ENCODE results near the gene UBASH3B. TPM values are rescaled to one million over a fixed set of nuclear protein-coding genes. Genes with fewer than 3 reads are reported as not detected.

Gene UBASH3B
- total RNA-seq, 1 donor from 2014 or later, result 64.6 TPM

DNA sequence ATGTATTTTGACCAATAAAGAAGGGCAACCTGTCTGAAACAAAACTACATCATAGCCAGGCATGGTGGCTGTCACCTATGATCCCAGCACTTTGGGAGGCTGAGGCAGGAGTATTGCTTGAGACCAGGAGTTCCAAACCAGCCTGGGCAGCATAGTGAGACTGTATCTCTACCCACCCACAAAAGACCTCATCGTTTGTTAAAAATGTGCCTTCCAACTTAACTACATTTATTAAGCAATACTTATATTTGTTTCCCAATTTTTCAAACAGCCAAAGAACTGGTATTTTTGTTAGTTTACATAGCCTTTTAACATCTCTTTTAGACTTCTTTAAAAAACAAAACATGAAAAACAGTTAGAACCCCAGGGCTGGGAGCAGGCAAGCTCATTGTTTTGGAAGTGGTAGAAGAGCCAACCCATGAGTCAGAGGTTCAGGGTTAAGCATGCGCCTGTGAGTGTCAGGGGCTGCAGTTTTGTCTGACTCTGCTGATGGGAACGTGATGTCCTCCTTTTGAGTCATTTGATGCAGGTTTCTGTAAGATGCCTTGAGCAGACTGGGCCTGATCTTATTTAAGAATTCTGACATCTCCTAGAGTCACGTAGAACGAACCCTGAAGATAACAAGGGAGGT lies 128.9 kb downstream of the UBASH3B start:
- peak; percentile 38 for DNase-seq (ENCODE audit: low read depth)
- H3K4me3 ChIP-seq (ENCODE audit: low read depth, low read length), result no peak overlapping the region
- TF ChIP-seq, protein P1, sequence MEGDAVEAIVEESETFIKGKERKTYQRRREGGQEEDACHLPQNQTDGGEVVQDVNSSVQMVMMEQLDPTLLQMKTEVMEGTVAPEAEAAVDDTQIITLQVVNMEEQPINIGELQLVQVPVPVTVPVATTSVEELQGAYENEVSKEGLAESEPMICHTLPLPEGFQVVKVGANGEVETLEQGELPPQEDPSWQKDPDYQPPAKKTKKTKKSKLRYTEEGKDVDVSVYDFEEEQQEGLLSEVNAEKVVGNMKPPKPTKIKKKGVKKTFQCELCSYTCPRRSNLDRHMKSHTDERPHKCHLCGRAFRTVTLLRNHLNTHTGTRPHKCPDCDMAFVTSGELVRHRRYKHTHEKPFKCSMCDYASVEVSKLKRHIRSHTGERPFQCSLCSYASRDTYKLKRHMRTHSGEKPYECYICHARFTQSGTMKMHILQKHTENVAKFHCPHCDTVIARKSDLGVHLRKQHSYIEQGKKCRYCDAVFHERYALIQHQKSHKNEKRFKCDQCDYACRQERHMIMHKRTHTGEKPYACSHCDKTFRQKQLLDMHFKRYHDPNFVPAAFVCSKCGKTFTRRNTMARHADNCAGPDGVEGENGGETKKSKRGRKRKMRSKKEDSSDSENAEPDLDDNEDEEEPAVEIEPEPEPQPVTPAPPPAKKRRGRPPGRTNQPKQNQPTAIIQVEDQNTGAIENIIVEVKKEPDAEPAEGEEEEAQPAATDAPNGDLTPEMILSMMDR (conservative IDR thresholded peaks at IDR 0.05; ENCODE audit: low read depth, low read length), result no peak

DNA sequence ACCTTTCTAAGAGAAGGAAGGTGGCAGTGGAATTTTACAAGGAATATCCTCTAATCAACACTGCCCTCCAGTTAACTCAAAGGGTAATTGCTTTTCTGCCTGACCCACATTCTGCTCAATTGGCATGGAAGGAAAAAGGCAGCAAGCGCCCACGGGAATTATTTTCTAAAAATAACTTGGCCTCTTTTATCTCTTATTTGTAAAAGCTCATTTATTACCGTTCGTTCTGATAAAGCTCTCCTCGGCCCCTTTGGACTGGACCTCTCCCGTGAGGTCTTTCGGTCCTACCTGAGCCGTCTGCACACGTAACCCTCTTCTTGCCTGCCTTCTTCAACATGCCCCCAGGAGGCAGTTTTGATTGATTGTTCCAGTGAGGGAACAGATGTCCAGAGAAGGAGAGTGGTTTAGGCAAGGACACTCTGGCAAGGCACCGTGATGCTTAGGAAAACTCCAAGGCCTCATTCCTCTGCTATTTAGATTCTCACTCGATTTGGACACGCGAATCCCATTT lies 129.6 kb downstream of the UBASH3B start:
- no peak for DNase-seq (ENCODE audit: low read depth)
- TF ChIP-seq, protein P1 (conservative IDR thresholded peaks at IDR 0.05; ENCODE audit: low read depth, low read length), result no peak
- no peak overlapping the region for H3K4me3 ChIP-seq (ENCODE audit: low read depth, low read length)

- no peak for DNase-seq (ENCODE audit: low read depth)
- TF ChIP-seq, protein P1 (conservative IDR thresholded peaks at IDR 0.05; ENCODE audit: low read depth, low read length), result no peak
- no peak overlapping the region for H3K4me3 ChIP-seq (ENCODE audit: low read depth, low read length)
These were observed 131.4 kb downstream of the UBASH3B start for GRCh38 chr11:122786896-122787295.

DNA sequence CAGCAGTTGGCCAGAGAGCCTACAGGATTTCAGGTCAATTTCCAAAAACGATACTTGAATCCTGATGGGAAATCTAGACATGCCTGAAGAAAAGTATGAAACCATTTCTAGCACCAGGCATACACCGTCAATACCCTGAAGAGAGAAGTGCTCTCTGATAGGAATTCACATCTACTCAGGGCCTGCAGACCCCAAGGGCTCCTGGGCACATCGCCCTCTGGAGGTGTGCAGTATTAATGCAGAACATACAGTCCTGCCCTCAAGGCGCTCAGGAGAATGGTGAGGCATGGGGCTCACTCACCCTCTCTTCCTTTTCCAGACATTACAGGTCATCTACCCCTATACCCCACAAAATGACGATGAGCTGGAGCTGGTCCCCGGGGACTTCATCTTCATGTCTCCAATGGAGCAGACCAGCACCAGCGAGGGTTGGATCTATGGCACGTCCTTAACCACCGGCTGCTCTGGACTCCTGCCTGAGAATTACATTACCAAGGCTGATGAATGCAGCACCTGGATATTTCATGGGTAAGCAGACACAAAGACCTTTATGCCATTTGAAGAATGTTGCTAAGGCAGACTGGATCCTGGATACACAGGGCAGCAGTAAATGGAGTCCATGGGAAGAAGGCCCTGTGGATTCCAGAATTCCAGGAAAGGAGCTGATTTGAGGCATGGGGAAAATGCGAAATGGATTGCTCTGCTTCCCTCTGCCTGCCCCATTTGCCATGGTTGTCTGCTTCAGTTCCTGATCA lies 133.4 kb downstream of the UBASH3B start:
- H3K4me3 ChIP-seq (ENCODE audit: low read depth, low read length), result no peak overlapping the region
- TF ChIP-seq, protein P1 (conservative IDR thresholded peaks at IDR 0.05; ENCODE audit: low read depth, low read length), result peak; percentile 36
- no peak for DNase-seq (ENCODE audit: low read depth)

GRCh38 chr11:122789907-122790306 lies 134.4 kb downstream of the UBASH3B start:
- DNase-seq (ENCODE audit: low read depth), result no peak
- H3K4me3 ChIP-seq (ENCODE audit: low read depth, low read length), result no peak overlapping the region
- TF ChIP-seq, protein P1 (conservative IDR thresholded peaks at IDR 0.05; ENCODE audit: low read depth, low read length), result no peak

- TF ChIP-seq, protein P1 (conservative IDR thresholded peaks at IDR 0.05; ENCODE audit: low read depth, low read length), result no peak
- H3K4me3 ChIP-seq (ENCODE audit: low read depth, low read length), result no peak overlapping the region
- DNase-seq (ENCODE audit: low read depth), result peak; percentile 27
These were observed 135.9 kb downstream of the UBASH3B start for GRCh38 chr11:122791411-122791810.

All from epithelial cell of proximal tubule (primary cell).